Fibroblast of lung (primary cell): Measurements from ENCODE around the gene RMND1. TPM values are rescaled to one million over a fixed set of nuclear protein-coding genes. Genes with fewer than 3 reads are reported as not detected.

ENCODE experiments used
- DNase-seq, 2 donors: peaks; one replicate each; pipeline versions ENCODE4 v3.0.0 to v3.0.0-alpha.2; 2010; ENCODE audit warnings: low read depth in 2 of 2
- H2AFZ ChIP-seq: 2 replicates; pipeline ENCODE4 v1.5.1; 2012; ENCODE audit warnings: low read length, control low read depth, inconsistent platforms
- H3K27ac ChIP-seq: 2 replicates; pipeline ENCODE4 v1.5.1; 2011; ENCODE audit warnings: low read length, control low read depth; ENCODE audit not compliant: insufficient read depth
- H3K27me3 ChIP-seq: 2 replicates; pipeline ENCODE4 v1.5.1; 2011; ENCODE audit warnings: mild to moderate bottlenecking, low read length; ENCODE audit not compliant: control insufficient read depth, insufficient read depth
- H3K36me3 ChIP-seq: 2 replicates; pipeline ENCODE4 v1.5.1; 2011; ENCODE audit warnings: low read length; ENCODE audit not compliant: control insufficient read depth, insufficient read depth
- H3K4me1 ChIP-seq: 2 replicates; pipeline ENCODE4 v1.5.1; 2011; ENCODE audit warnings: low read length; ENCODE audit not compliant: control insufficient read depth, insufficient read depth; ENCODE audit errors: extremely low read depth
- H3K4me2 ChIP-seq: 2 replicates; pipeline ENCODE4 v1.5.1; 2011; ENCODE audit warnings: low read length, control low read depth; ENCODE audit not compliant: insufficient read depth; ENCODE audit errors: extremely low read depth
- H3K4me3 ChIP-seq, 4 experiments: fragments of 200-600 bp in 1 of 4; sonication (generic) in 1 of 4; replicated peaks in 1 of 4; 2 replicates each; pipeline ENCODE4 v1.5.1; 2011 to 2016; ENCODE audit warnings: low read length in 4 of 4, low read depth in 3 of 4, mild to moderate bottlenecking in 3 of 4, control low read depth in 2 of 4, inconsistent platforms in 1 of 4, mixed read lengths in 1 of 4; ENCODE audit not compliant: insufficient read depth in 1 of 4; ENCODE audit errors: control extremely low read depth in 1 of 4
- H3K79me2 ChIP-seq: 2 replicates; pipeline ENCODE4 v1.5.1; 2012; ENCODE audit warnings: mild to moderate bottlenecking, low read length, inconsistent platforms; ENCODE audit not compliant: control insufficient read depth, insufficient read depth
- H3K9ac ChIP-seq: 2 replicates; pipeline ENCODE4 v1.5.1; 2011; ENCODE audit warnings: mild to moderate bottlenecking, low read length, control low read depth; ENCODE audit not compliant: insufficient read depth
- H3K9me3 ChIP-seq: 2 replicates; pipeline ENCODE4 v1.5.1; 2012; ENCODE audit warnings: low read depth, low read length; ENCODE audit not compliant: control insufficient read depth, insufficient read depth
- H4K20me1 ChIP-seq: 2 replicates; pipeline ENCODE4 v1.5.1; 2011; ENCODE audit warnings: low read length; ENCODE audit not compliant: control insufficient read depth, insufficient read depth; ENCODE audit errors: extremely low read depth
- CTCF ChIP-seq, 2 donors: IDR thresholded peaks in 1 of 2; conservative IDR thresholded peaks in 1 of 2; 1 replicate in 1 of 2; 2 replicates in 1 of 2; pipeline ENCODE4 v1.5.1; 2011 to 2012; ENCODE audit warnings: low read length in 2 of 2, control low read depth in 1 of 2, inconsistent platforms in 1 of 2, low read depth in 1 of 2, mild to moderate bottlenecking in 1 of 2
- EZH2 ChIP-seq: IDR thresholded peaks from 2 replicates; pipeline ENCODE4 v1.5.1; 2012; ENCODE audit warnings: low read length, control low read depth, mild to moderate bottlenecking; ENCODE audit errors: missing control alignments
- polyA plus RNA-seq, 2 donors: library from polyadenylated mRNA; depleted of rRNA in 1 of 2; stranded (reverse) in 1 of 2; unstranded in 1 of 2; fragments of >200 nt; gene quantifications; 2 replicates each; pipeline ENCODE4 v1.2.1, GENCODE V29; 2011 to 2012; ENCODE audit warnings: missing spikeins in 1 of 2
- total RNA-seq: library from RNA; depleted of rRNA; stranded (reverse); fragments of >200 nt; gene quantifications from 2 replicates; pipeline ENCODE4 v1.2.1, GENCODE V29; 2014

Gene RMND1
- total and polyA plus RNA-seq, 2 donors (not counting 1 experiment from before 2014, with no cell fraction given) = 21.5 to 58.3 TPM

GRCh38 chr6:151497905-151498304, 46.0 kb upstream of the RMND1 start:
- no peaks in the 10 kb centered on the region for H4K20me1 ChIP-seq
- DNase-seq = no peak

GRCh38 chr6:151495380-151495779, 43.5 kb upstream of the RMND1 start:
- no peak overlapping the region for H3K4me2 ChIP-seq
- H3K79me2 ChIP-seq = no peaks in the 10 kb centered on the region
- no peak overlapping the region for H3K27ac ChIP-seq
- no peak for DNase-seq
- TF ChIP-seq EZH2 = no peak
- no peak for TF ChIP-seq CTCF (conservative IDR thresholded peaks at IDR 0.05 in 1 of 2, IDR thresholded peaks at IDR 0.05 in 1 of 2; ENCODE audit: low read depth in 1 of 2, low read length in 2 of 2)
- H3K27me3 ChIP-seq = no peaks in the 10 kb centered on the region
- peaks cover 2% of the 10 kb centered on the region for H3K4me1 ChIP-seq
- no peaks in the 10 kb centered on the region for H3K36me3 ChIP-seq
- H2AFZ ChIP-seq = no peak overlapping the region
- H4K20me1 ChIP-seq = no peaks in the 10 kb centered on the region
- H3K4me3 ChIP-seq = no peak overlapping the region
- H3K9me3 ChIP-seq = no peaks in the 10 kb centered on the region
- H3K9ac ChIP-seq = no peak overlapping the region

More at GRCh38 chr6:151497905-151498304, 46.0 kb upstream of the RMND1 start:
- Histone ChIP-seq H3K27me3 (no peaks in the 10 kb centered on the region), H3K27ac (no peak overlapping the region), H3K4me1 (peaks cover 2% of the 10 kb centered on the region), H3K9me3 (no peaks in the 10 kb centered on the region), H3K4me3 (no peak overlapping the region), H2AFZ (no peak overlapping the region), H3K9ac (no peak overlapping the region), H3K79me2 (no peaks in the 10 kb centered on the region), H3K36me3 (no peaks in the 10 kb centered on the region), H3K4me2 (no peak overlapping the region)
- no peak for TF ChIP-seq CTCF (conservative IDR thresholded peaks at IDR 0.05 in 1 of 2, IDR thresholded peaks at IDR 0.05 in 1 of 2; ENCODE audit: low read depth in 1 of 2, low read length in 2 of 2)
- no peak for TF ChIP-seq EZH2

- peaks cover 2% of the 10 kb centered on the region for H3K4me1 ChIP-seq
- no peak overlapping the region for H3K27ac ChIP-seq
- no peaks in the 10 kb centered on the region for H3K27me3 ChIP-seq
- no peaks in the 10 kb centered on the region for H3K36me3 ChIP-seq
- no peaks in the 10 kb centered on the region for H3K79me2 ChIP-seq
- H3K9me3 ChIP-seq = no peaks in the 10 kb centered on the region
- no peaks in the 10 kb centered on the region for H4K20me1 ChIP-seq
- TF ChIP-seq EZH2 (no peak), CTCF (conservative IDR thresholded peaks at IDR 0.05 in 1 of 2, IDR thresholded peaks at IDR 0.05 in 1 of 2; ENCODE audit: low read depth in 1 of 2, low read length in 2 of 2) (no peak)
- H3K9ac ChIP-seq = no peak overlapping the region
- peak overlapping the region; percentile 90 for H3K4me2 ChIP-seq
- peak overlapping the region; percentile 87 for H2AFZ ChIP-seq
- DNase-seq = peak in 1 of 2 donors; percentile 32
- peak overlapping the region; percentile 56 to 70 (median 63) for H3K4me3 ChIP-seq
Measured at GRCh38 chr6:151494936-151495320, 43.0 kb upstream of the RMND1 start.
